SK-N-SH treated with all-trans-retinoic acid at 6 μM for 48 hours (cell line): ENCODE data around the gene UGT1A9.
A peak's percentile ranks its signal among the peaks of the same experiment; 100 is the strongest.

ENCODE experiments used
- ATAC-seq: fragments of 200-7000 bp; cut with Tn5 transposase; 3 replicates; pipeline ENCODE4 v1.9.1; 2020; ENCODE audit warnings: mild to moderate bottlenecking, moderate library complexity
- ARNTL ChIP-seq: fragments of 450-650 bp; formaldehyde crosslinking; IDR thresholded peaks from 2 replicates; pipeline ENCODE4 v1.5.0; 2020; ENCODE audit warnings: low read depth, mild to moderate bottlenecking, moderate library complexity, borderline replicate concordance
- BACH2 ChIP-seq: fragments of 250-450 bp; sonication (Bioruptor Pico); IDR thresholded peaks from 2 replicates; pipeline ENCODE4 v1.9.0; 2021; ENCODE audit warnings: mild to moderate bottlenecking, borderline replicate concordance
- CREB5 ChIP-seq: fragments of 250-450 bp; sonication (Bioruptor Pico); IDR thresholded peaks from 2 replicates; pipeline ENCODE4 v1.5.1; 2020; ENCODE audit warnings: low read depth, mild to moderate bottlenecking, moderate library complexity
- CSDC2 ChIP-seq: fragments of 250-450 bp; sonication (Bioruptor Pico); IDR thresholded peaks from 2 replicates; pipeline ENCODE4 v1.5.0; 2020; ENCODE audit warnings: mild to moderate bottlenecking, moderate library complexity
- CSRNP3 ChIP-seq: fragments of 250-450 bp; sonication (Bioruptor Pico); IDR thresholded peaks from 2 replicates; pipeline ENCODE4 v1.5.1; 2021; ENCODE audit warnings: mild to moderate bottlenecking, moderate library complexity
- ESRRG ChIP-seq: fragments of 250-450 bp; sonication (Bioruptor Pico); IDR thresholded peaks from 2 replicates; pipeline ENCODE4 v1.6.1; 2021; ENCODE audit warnings: mild to moderate bottlenecking
- GLIS3 ChIP-seq: fragments of 250-450 bp; sonication (Bioruptor Pico); IDR thresholded peaks from 2 replicates; pipeline ENCODE4 v1.5.0; 2020; ENCODE audit warnings: mild to moderate bottlenecking, moderate library complexity
- ISL1 ChIP-seq: fragments of 250-450 bp; sonication (Bioruptor Pico); IDR thresholded peaks from 2 replicates; pipeline ENCODE4 v2.1.2; 2022; ENCODE audit warnings: mild to moderate bottlenecking, moderate library complexity
- OSR1 ChIP-seq: fragments of 250-450 bp; sonication (Bioruptor Pico); IDR thresholded peaks from 2 replicates; pipeline ENCODE4 v1.8.0; 2022; ENCODE audit warnings: moderate library complexity, mild to moderate bottlenecking, inconsistent platforms
- POU6F1 ChIP-seq: fragments of 250-450 bp; sonication (Bioruptor Pico); IDR thresholded peaks from 2 replicates; pipeline ENCODE4 v1.8.0; 2021; ENCODE audit warnings: low read depth, mild to moderate bottlenecking, moderate library complexity, borderline replicate concordance
- PPARA ChIP-seq: fragments of 250-450 bp; sonication (Bioruptor Pico); IDR thresholded peaks from 2 replicates; pipeline ENCODE4 v1.5.0; 2020; ENCODE audit warnings: mild to moderate bottlenecking, borderline replicate concordance
- RARB ChIP-seq: fragments of 250-450 bp; sonication (Bioruptor Pico); IDR thresholded peaks from 2 replicates; pipeline ENCODE4 v1.8.0; 2021; ENCODE audit warnings: mild to moderate bottlenecking, moderate library complexity
- SNAI2 ChIP-seq: fragments of 250-450 bp; sonication (Bioruptor Pico); IDR thresholded peaks from 2 replicates; pipeline ENCODE4 v1.5.0; 2020; ENCODE audit warnings: mild to moderate bottlenecking, moderate library complexity
- TCF4 ChIP-seq: fragments of 250-450 bp; sonication (Bioruptor Pico); IDR thresholded peaks from 2 replicates; pipeline ENCODE4 v1.8.0; 2021; ENCODE audit warnings: mild to moderate bottlenecking, moderate library complexity, borderline replicate concordance
- TOX ChIP-seq: fragments of 250-450 bp; sonication (Bioruptor Pico); IDR thresholded peaks from 2 replicates; pipeline ENCODE4 v1.8.0; 2021; ENCODE audit warnings: mild to moderate bottlenecking, moderate library complexity, borderline replicate concordance
- TSHZ2 ChIP-seq: fragments of 250-450 bp; sonication (Bioruptor Pico); IDR thresholded peaks from 2 replicates; pipeline ENCODE4 v1.5.0; 2020; ENCODE audit warnings: mild to moderate bottlenecking, moderate library complexity
- ZC3H10 ChIP-seq: fragments of 250-450 bp; sonication (Bioruptor Pico); IDR thresholded peaks from 2 replicates; pipeline ENCODE4 v1.5.1; 2021; ENCODE audit warnings: mild to moderate bottlenecking, moderate library complexity
- ZFP3 ChIP-seq: fragments of 250-450 bp; sonication (Bioruptor Pico); IDR thresholded peaks from 2 replicates; pipeline ENCODE4 v1.5.0; 2020; ENCODE audit warnings: mild to moderate bottlenecking, moderate library complexity
- ZFP30 ChIP-seq: fragments of 450-650 bp; formaldehyde crosslinking; IDR thresholded peaks from 2 replicates; pipeline ENCODE4 v1.5.0; 2022; ENCODE audit warnings: mild to moderate bottlenecking, moderate library complexity
- ZNF8 ChIP-seq: fragments of 450-650 bp; formaldehyde crosslinking; IDR thresholded peaks from 2 replicates; pipeline ENCODE4 v1.5.0; 2020; ENCODE audit warnings: mild to moderate bottlenecking, moderate library complexity

The UGT1A9 gene

GRCh38 chr2:233692648-233693047 is 20.9 kb downstream of the UGT1A9 start, which contains the start of gene UGT1A6 (continued):
- no peak for TF ChIP-seq CREB5
- TF ChIP-seq TCF4 (CRISPR knock-in tag) = no peak

GRCh38 chr2:233693963-233694362 is 22.3 kb downstream of the UGT1A9 start:
- no peak for ATAC-seq
- TF ChIP-seq ZFP30 (CRISPR knock-in tag) (no peak), CSRNP3 (no peak), ZNF8 (CRISPR knock-in tag) (no peak), GLIS3 (CRISPR knock-in tag) (no peak), POU6F1 (CRISPR knock-in tag) (no peak), TCF4 (CRISPR knock-in tag) (no peak), SNAI2 (CRISPR knock-in tag) (no peak), PPARA (no peak), OSR1 (CRISPR knock-in tag) (no peak), RARB (CRISPR knock-in tag) (no peak), ZFP3 (no peak), TOX (CRISPR knock-in tag) (no peak), CREB5 (no peak), ESRRG (CRISPR knock-in tag) (no peak), TSHZ2 (no peak), ZC3H10 (CRISPR knock-in tag) (no peak), CSDC2 (CRISPR knock-in tag) (no peak), ARNTL (CRISPR knock-in tag) (no peak), ISL1 (no peak)

- no peak for ATAC-seq
- TF ChIP-seq ISL1 (no peak), RARB (CRISPR knock-in tag) (no peak), ESRRG (CRISPR knock-in tag) (no peak), TOX (CRISPR knock-in tag) (no peak), BACH2 (CRISPR knock-in tag) (no peak), SNAI2 (CRISPR knock-in tag) (no peak), ZNF8 (CRISPR knock-in tag) (no peak)
Observed at GRCh38 chr2:233698740-233699139, 27.0 kb downstream of the UGT1A9 start.

GRCh38 chr2:233699424-233700027 is 27.8 kb downstream of the UGT1A9 start:
- ATAC-seq = no peak
- TF ChIP-seq SNAI2 (CRISPR knock-in tag) = 0 out of 2 replicates have a peak, but pooled peaks have one; percentile 11
- TF ChIP-seq RARB (CRISPR knock-in tag) = no peak
- TF ChIP-seq, all 23 proteins: peak for 1
